ENCODE measurements around the gene TNF.
A peak's percentile ranks its signal among the peaks of the same experiment; 100 is the strongest.
"Not testable (repeated sequence)": the region's sequence is repeated elsewhere in the genome, so short reads cannot be mapped to it uniquely, and the experiment has no call there.

Gene TNF

GRCh38 chr6:31588871-31589650 is 13.7 kb downstream of the TNF start:
- DNase-seq = no peak

- not testable (repeated sequence) for DNase-seq
Observed at GRCh38 chr6:31590691-31591090, 15.3 kb downstream of the TNF start.

GRCh38 chr6:31592396-31592771 is 17.0 kb downstream of the TNF start:
- no peak for DNase-seq

- DNase-seq = no peak
Observed at GRCh38 chr6:31597006-31597405, 21.6 kb downstream of the TNF start.

GRCh38 chr6:31607317-31607716 is 32.0 kb downstream of the TNF start:
- DNase-seq = no peak

GRCh38 chr6:31609519-31610406 is 34.4 kb downstream of the TNF start:
- no peak for DNase-seq

- no peak for DNase-seq
Observed at GRCh38 chr6:31610968-31611367, 35.6 kb downstream of the TNF start.

GRCh38 chr6:31614075-31614619 is 38.8 kb downstream of the TNF start:
- DNase-seq = peak; percentile 13

- DNase-seq = peak; percentile 16
Observed at GRCh38 chr6:31614684-31615578, 39.6 kb downstream of the TNF start, which contains the start of gene AIF1. AIF1 (plus strand) TSS chr6:31615234; CDS start chr6:31615330, 96 bp downstream.

- no peak for DNase-seq
Observed at GRCh38 chr6:31615748-31616147, 40.4 kb downstream of the TNF start.

GRCh38 chr6:31617010-31617409 is 41.6 kb downstream of the TNF start:
- no peak for DNase-seq

GRCh38 chr6:31619805-31620585 is 44.6 kb downstream of the TNF start:
- DNase-seq = peak; percentile 98

- DNase-seq = peak; percentile 81
Observed at GRCh38 chr6:31620586-31621319, 45.4 kb downstream of the TNF start, which contains the start of gene PRRC2A. PRRC2A (plus strand) TSS chr6:31620715; CDS start chr6:31622790, 2,075 bp downstream.

GRCh38 chr6:31621320-31621939 is 46.1 kb downstream of the TNF start:
- no peak for DNase-seq

- DNase-seq = no peak
Observed at GRCh38 chr6:31621991-31622390, 46.6 kb downstream of the TNF start.

GRCh38 chr6:31622684-31623091 is 47.3 kb downstream of the TNF start:
- no peak for DNase-seq

GRCh38 chr6:31624070-31624469 is 48.7 kb downstream of the TNF start:
- DNase-seq = no peak

GRCh38 chr6:31626952-31627351 is 51.6 kb downstream of the TNF start:
- no peak for DNase-seq

GRCh38 chr6:31627690-31628287 is 52.4 kb downstream of the TNF start:
- no peak for DNase-seq

All from midbrain (tissue), 1 donor.